Heart right ventricle (tissue), 16 donors: ENCODE results near the gene KRT28. TPM values are rescaled to one million over a fixed set of nuclear protein-coding genes. Genes with fewer than 3 reads are reported as not detected.
A peak's percentile ranks its signal among the peaks of the same experiment; 100 is the strongest.

Experiments
- ATAC-seq, 8 donors: fragments of 200-7000 bp; cut with Tn5 transposase; one replicate each; pipeline ENCODE4 v1.9.1; 2020; ENCODE audit warnings: mild to moderate bottlenecking in 8 of 8, moderate library complexity in 8 of 8, moderate number of reproducible peaks in 1 of 8
- DNase-seq, 2 donors: peaks; one replicate each; pipeline ENCODE4 v3.0.0-alpha.2; 2020
- H3K27ac ChIP-seq, 10 donors: fragments of 200-600 bp; sonication (generic) in 2 of 10; one replicate each; pipeline versions ENCODE4 v1.5.0 to v1.8.0; 2020 to 2022; ENCODE audit warnings: mild to moderate bottlenecking in 3 of 10
- H3K27me3 ChIP-seq, 7 donors: fragments of 200-600 bp; one replicate each; pipeline ENCODE4 v1.8.0; 2021 to 2022; ENCODE audit warnings: mild to moderate bottlenecking in 2 of 7
- H3K36me3 ChIP-seq, 9 donors: fragments of 200-600 bp; sonication (generic) in 1 of 9; one replicate each; pipeline versions ENCODE4 v1.5.0 to v1.8.0; 2020 to 2022; ENCODE audit warnings: mild to moderate bottlenecking in 2 of 9
- H3K4me1 ChIP-seq, 9 donors: fragments of 200-600 bp; sonication (generic) in 1 of 9; one replicate each; pipeline versions ENCODE4 v1.5.0 to v1.8.0; 2020 to 2022; ENCODE audit warnings: mild to moderate bottlenecking in 4 of 9
- H3K4me3 ChIP-seq, 10 donors: fragments of 200-600 bp; sonication (generic) in 2 of 10; one replicate each; pipeline versions ENCODE4 v1.5.0 to v1.8.0; 2020 to 2022; ENCODE audit warnings: mild to moderate bottlenecking in 7 of 10, moderate library complexity in 2 of 10
- H3K9me3 ChIP-seq, 11 donors: fragments of 200-600 bp in 10 of 11; sonication (generic) in 2 of 11; one replicate each; pipeline versions ENCODE4 v1.5.0 to v1.8.0; 2013 to 2022; ENCODE audit warnings: mild to moderate bottlenecking in 2 of 11, control low read depth in 1 of 11, moderate library complexity in 1 of 11
- WGBS, 2 donors: extraction: QIAGEN DNeasy Blood & Tissue Kit; methylation state at CpG; one replicate each; pipeline ENCODE4 v1.1.7; 2013; ENCODE audit warnings: inconsistent platforms in 1 of 2; 5-methylcytosine and 5-hydroxymethylcytosine counted together
- intact Hi-C, 10 donors: fragments of 100-400 bp; cut with DNase I; formaldehyde crosslinking; loops; one replicate each; pipeline versions ENCODE4 v1.11.1 to v1.14.2; 2022
- polyA plus RNA-seq, 2 donors: library from polyadenylated mRNA; stranded (reverse); fragments of 200-250 nt; gene quantifications; one replicate each; pipeline ENCODE4 v1.2.3, GENCODE V29; 2013
- total RNA-seq, 10 donors: library from RNA; stranded (reverse); fragmentation: NEBNext Ultra II Directional in 3 of 10; extraction: Animal tissue kit (Norgen Biotek cat#: 25700) in 3 of 10; gene quantifications; one replicate each; pipeline versions ENCODE4 v1.2.1 to v1.2.4, GENCODE V29; 2021 to 2023
- TF ChIP-seq, protein P1 (sequence below), 9 donors: fragments of 200-600 bp; sonication (generic) in 2 of 9; IDR thresholded peaks; one replicate each; pipeline versions ENCODE4 v1.5.0 to v1.8.0; 2021 to 2022; ENCODE audit warnings: antibody characterized with exemption in 9 of 9, mild to moderate bottlenecking in 5 of 9, moderate library complexity in 1 of 9
- donor health status: Arrhythmogenic right ventricular cardiomyopathy.
- donor health status: ischemic (EF 13 %, LVEDD 7.1; RV severe dilation, severe dysfunction).
- donor health status: healthy with polysubstance abuse.
- donor health status: DM: no; HTN: yes; CAD: no.
- donor health status: DM: no; HTN: no; CAD: no.
- donor health status: ischemic (EF 25% LVEDD 6.9; RV normal size, moderate dysfunction).
- donor health status: ischemic (EF 25% LVEDD 5.7; RV mildly dilated, moderate dysfunction).
- donor health status: healthy.
- donor health status: DM: yes; HTN: yes; CAD: no.
- donor health status: Ischemic cardiomyopathy.
- donor health status: ischemic (EF 35%, LVEDD 5.7; RV mildly dilated, moderate dysfunction).
- donor health status: nonischemic (EF 11% LVEDD 7.7; RV severe dilation, severe dysfunction).
- donor health status: DM: yes; HTN: yes; CAD: no.
- donor health status: PGD.
- donor health status: ischemic (EF 29% LVEDD 5.4; RV normal size, mild dysfunction).
- donor health status: nonischemic (EF 23%, LVEDD 6.1; RV moderate dilation, normal function).

Gene KRT28
- total and polyA plus RNA-seq, 12 donors: not detected

GRCh38 chr17:40827746-40828453 is 28.1 kb upstream of the KRT28 start:
- H3K4me3 ChIP-seq: no peak overlapping the region
- WGBS, 2 donors: 27 to 30% methylated on average over 7 of the region's 7 CpGs

GRCh38 chr17:40825599-40825998 is 25.8 kb upstream of the KRT28 start:
- peaks cover 0 to 40% (median 15%) of the 10 kb centered on the region in 9 donors for H3K4me1 ChIP-seq
- TF ChIP-seq, protein P1, sequence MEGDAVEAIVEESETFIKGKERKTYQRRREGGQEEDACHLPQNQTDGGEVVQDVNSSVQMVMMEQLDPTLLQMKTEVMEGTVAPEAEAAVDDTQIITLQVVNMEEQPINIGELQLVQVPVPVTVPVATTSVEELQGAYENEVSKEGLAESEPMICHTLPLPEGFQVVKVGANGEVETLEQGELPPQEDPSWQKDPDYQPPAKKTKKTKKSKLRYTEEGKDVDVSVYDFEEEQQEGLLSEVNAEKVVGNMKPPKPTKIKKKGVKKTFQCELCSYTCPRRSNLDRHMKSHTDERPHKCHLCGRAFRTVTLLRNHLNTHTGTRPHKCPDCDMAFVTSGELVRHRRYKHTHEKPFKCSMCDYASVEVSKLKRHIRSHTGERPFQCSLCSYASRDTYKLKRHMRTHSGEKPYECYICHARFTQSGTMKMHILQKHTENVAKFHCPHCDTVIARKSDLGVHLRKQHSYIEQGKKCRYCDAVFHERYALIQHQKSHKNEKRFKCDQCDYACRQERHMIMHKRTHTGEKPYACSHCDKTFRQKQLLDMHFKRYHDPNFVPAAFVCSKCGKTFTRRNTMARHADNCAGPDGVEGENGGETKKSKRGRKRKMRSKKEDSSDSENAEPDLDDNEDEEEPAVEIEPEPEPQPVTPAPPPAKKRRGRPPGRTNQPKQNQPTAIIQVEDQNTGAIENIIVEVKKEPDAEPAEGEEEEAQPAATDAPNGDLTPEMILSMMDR (IDR thresholded peaks at IDR 0.05): no peak
- intact Hi-C loops: loop anchor here in 1 of 10 donors (10.0 kb wide), 1 partner anchor 61 kb away; no protein-coding TSS in a partner anchor
- no peak for DNase-seq
- no peaks in the 10 kb centered on the region for H3K9me3 ChIP-seq
- H3K4me3 ChIP-seq: no peak overlapping the region
- no peak for ATAC-seq
- no peak overlapping the region for H3K27ac ChIP-seq
- 94 to 97% methylated on average over 2 of the region's 2 CpGs for WGBS, 2 donors
- H3K27me3 ChIP-seq: no peaks in the 10 kb centered on the region
- H3K36me3 ChIP-seq: no peaks in the 10 kb centered on the region

More at GRCh38 chr17:40827746-40828453, 28.1 kb upstream of the KRT28 start:
- Histone ChIP-seq H3K9me3 (no peaks in the 10 kb centered on the region), H3K36me3 (peaks cover 0 to under 1% (median 0%) of the 10 kb centered on the region in 9 donors), H3K27ac (peak overlapping the region; percentile 42 to 75 (median 50)), H3K4me1 (peaks cover 0 to 34% (median 14%) of the 10 kb centered on the region in 9 donors), H3K27me3 (no peaks in the 10 kb centered on the region)
- TF ChIP-seq, protein P1 (IDR thresholded peaks at IDR 0.05): no peak
- ATAC-seq: peak in 3 of 8 donors; percentile 38 to 49 (median 46)
- intact Hi-C loops: loop anchor here in 1 of 10 donors (10.0 kb wide), 1 partner anchor 63 kb away; no protein-coding TSS in a partner anchor
- no peak for DNase-seq

- H3K27me3 ChIP-seq: no peaks in the 10 kb centered on the region
- 96 to 98% methylated on average over 1 of the region's 1 CpG for WGBS, 2 donors
- H3K27ac ChIP-seq: no peak overlapping the region
- TF ChIP-seq, protein P1 (IDR thresholded peaks at IDR 0.05): no peak
- intact Hi-C loops: loop anchor here in 1 of 10 donors (10.0 kb wide), 1 partner anchor 59 kb away; no protein-coding TSS in a partner anchor
- H3K4me3 ChIP-seq: no peak overlapping the region
- ATAC-seq (no peak), DNase-seq (no peak)
- H3K4me1 ChIP-seq: peaks cover 0 to 48% (median 26%) of the 10 kb centered on the region in 9 donors
- H3K9me3 ChIP-seq: no peaks in the 10 kb centered on the region
- H3K36me3 ChIP-seq: no peaks in the 10 kb centered on the region
These were observed 24.5 kb upstream of the KRT28 start for GRCh38 chr17:40824015-40824832.

GRCh38 chr17:40822132-40822812 is 22.5 kb upstream of the KRT28 start, which contains the start of gene KRT10:
KRT10 (minus strand) TSS chr17:40822614; CDS start chr17:40822585, 29 bp downstream.
- Histone ChIP-seq H3K36me3 (peaks cover 0 to 9% (median 0%) of the 10 kb centered on the region in 9 donors), H3K27ac (peak within 1 kb of the TSS in 2 of 10 donors; percentile 94 to 98), H3K9me3 (no peaks in the 10 kb centered on the region), H3K4me3 (no peak within 1 kb of the TSS), H3K4me1 (peaks cover 0 to 39% (median 24%) of the 10 kb centered on the region in 9 donors), H3K27me3 (no peaks in the 10 kb centered on the region)
- intact Hi-C loops: loop anchor here in 1 of 10 donors (10.0 kb wide), 1 partner anchor 57 kb away; no protein-coding TSS in a partner anchor
- ATAC-seq (no peak), DNase-seq (no peak)
- TF ChIP-seq, protein P1 (IDR thresholded peaks at IDR 0.05): no peak
- 70 to 89% methylated on average over 7 of the region's 7 CpGs for WGBS, 2 donors
